Stimulated activated CD8-positive, alpha-beta memory T cell treated with anti-CD3 and anti-CD28 coated beads, Interleukin-7, amount 100 ng/mL, for 24 hours (primary cell): ENCODE data around the gene NELL1.

Source experiments
- DNase-seq: peaks from one replicate; pipeline ENCODE4 v3.0.0-alpha.2; 2020; ENCODE audit warnings: low read depth

The NELL1 gene

DNA sequence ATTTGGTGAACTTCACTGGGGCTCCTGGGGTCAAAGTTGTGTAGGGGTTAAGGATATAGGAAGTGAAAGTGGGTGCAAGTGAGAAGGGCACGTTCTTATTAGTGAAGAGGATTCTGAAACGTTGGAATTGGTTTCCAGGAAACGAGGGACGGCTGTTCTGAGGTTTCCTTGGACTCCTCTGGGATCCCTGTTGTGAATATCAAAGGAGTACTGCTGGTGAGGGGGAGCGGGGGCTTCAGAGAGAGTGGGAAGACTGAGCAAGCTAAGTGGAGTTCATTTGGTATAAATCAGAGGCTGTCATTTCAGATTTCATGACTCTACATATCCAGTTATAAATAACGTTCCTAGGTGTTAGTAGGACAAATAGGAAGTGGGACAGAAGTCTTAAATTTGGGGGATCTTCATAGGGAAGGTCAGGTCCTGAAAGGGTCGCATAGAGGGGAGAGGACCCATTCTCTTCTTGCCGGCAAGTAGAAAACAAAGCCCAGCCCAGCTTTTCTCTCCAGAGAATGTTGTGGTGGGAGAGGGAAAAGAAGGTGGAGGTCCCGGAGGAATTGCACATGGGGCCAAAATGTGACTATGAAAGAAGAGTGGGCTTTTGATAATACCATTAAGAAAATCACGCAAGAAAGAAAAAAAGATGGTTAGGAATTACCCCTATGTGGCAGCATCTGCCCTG is 1.1 kb upstream of the NELL1 start:
- DNase-seq = no peak

DNA sequence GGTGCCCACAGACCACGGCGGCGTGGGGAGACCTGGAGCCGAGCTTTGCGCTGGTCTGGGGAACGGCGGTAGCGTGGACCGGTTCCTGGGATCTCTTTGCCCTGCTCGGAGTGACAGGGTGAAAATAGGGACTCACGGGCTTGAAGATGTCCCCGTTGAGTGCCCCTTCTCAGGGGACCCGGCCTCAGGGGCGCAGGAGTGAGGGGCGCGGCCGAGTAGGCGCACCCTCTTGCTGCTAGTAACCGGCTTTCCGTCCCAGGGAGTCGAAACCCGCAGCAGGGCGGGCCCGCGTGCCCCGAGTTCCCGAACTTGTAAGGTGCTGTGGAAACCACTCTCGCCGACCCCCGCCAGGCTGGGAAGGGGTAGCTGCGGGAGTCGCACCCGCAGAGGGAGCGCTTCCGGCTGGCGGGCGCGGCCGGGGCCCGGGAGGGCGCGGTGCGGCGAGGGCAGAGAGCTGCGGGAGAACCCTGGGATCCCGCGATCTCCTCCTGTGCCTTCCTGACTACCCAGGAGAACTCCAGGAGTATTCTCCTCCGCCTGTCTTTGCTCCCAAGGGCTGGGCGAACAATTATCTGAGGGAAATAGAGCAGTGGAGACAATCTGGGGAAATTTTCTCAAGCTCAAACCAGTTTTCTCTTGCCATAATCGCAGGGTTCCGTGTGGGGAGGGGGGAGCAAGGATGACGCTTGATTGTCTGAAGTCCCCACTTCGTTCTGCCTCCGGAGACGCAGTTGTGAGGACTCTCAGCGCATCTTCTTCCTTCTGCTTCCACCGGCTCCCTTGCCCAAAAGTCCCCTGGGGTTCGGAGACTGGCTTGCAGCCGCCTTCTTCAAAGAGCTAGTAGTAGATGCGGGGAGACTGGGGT is 666 bp downstream of the NELL1 start:
- DNase-seq = no peak

DNA sequence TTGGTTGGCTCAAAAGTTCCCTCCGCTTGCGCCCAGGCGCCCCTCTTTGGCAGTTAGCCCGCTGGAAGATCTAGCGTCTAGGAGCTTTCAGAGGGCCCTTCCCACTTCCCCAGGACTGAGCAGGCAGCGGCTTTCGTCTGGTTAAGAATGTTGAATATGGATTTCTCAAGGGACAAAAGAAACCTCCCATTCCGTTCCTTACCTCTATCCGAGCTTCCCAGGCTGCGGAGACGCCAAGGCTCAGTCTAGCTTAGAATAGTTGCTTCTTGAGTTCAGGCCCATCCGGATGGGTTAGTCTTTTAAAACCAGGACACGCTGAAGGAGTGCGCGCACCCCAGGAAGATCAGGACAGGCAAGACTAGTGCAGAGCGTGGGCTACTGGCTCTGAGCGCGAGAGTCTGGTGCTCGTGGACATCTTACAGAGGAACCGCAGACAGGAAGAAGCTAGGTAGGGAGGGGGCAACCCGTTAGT is 1.6 kb downstream of the NELL1 start:
- no peak for DNase-seq

DNA sequence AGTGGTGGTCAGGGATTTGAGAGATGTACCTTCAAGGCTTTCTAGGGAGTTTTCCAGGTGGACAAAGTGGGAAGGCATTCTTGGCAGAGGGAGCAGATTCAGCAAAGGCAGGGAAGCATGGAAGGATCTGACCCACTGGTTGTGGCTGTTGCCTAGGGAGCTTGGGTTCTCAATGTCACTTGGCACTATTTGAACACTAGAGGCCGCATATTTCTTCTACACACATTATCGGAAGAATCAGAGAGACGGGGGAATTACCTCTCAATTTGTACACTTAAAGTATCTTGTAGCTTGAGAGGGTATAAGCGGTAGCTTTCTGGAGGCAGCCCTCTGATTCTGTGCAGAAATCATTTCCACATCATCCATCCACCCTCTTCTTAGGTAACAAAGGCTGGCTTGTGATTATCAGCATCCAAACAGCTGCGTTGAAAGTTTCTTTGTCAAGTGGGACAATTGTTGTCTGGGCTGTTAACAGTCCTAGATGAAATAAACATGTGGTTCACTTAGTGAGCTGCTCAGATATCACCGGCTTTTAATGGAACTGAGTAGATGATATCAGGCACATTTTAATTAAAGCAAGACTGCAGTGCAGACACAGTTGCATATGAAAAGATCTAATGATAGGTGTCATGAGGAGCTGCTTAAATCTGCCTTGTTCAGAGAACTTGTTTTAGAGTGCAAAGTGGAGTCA is 2.6 kb downstream of the NELL1 start:
- DNase-seq = no peak

DNA sequence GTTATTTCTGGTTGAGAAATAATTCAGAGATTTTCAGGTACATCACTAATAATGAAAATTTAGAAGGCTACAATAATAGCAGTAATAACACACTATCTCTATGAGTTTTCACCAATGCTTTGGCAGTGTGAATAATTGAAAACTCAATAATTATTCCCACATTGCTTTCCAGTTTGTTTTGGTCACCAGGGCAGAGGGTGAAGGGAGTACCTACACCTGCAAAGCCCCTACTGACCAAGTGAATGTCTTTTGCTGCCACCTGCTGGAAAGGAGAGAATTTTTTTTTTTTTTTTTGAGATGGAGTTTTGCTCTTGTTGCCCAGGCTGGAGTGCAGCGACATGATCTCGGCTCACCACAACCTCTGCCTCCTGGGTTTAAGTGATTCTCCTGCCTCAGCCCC is 3.2 kb downstream of the NELL1 start:
- DNase-seq = no peak

DNA sequence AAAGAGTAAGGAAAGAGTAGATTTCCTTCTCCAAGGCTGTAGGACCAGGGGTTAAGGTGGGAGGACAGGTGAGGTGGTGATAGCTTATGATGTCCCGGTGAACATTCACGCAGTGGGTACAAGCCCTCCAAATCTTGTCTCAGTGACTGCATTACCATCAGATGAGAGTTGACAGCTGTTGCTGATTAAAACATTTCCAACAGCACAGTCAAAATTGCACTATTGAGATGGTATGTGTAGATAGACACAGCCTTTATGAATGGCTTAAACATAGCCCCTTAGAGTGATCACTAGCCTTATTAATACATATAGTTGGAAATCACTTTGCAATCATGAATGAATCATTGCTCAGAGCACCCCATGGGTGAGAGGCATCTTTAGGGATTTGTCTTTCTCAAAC is 7.3 kb downstream of the NELL1 start:
- DNase-seq = no peak

DNA sequence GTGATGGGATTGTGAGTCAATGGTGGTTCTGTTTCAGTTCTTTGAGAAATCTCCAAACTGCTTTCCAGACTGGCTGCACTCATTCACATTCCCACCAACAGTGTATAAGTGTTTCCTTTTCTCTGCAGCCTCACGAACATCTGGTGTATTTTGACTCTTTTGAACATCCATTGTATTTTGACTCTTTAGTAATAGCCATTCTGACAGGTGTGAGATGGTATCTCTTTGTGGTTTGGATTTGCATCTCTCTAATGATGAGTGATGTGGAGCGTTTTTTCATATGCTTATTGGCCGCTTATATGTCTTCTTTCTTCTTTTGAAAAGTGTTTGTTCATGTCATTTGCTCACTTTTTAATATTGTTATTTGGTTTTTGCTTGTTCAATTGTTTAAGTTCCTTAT is 19.4 kb downstream of the NELL1 start:
- DNase-seq = no peak

DNA sequence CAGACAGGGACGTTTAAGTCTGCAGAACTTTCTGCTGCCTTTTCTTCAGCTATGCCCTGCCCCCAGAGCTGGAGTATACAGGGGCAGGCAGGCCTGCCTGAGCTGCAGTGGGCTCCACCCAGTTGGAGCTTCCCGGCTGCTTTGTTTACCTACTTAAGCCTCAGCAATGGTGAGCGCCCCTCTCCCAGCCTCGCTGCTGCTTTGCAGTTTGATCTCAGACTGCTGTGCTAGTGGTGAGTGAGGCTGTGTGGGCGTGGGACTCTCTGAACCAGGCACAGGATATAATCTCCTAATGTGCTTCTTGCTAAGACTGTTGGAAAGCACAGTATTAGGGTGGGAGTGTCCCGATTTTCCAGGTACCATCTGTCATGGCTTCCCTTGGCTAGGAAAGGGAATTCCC is 38.5 kb downstream of the NELL1 start:
- DNase-seq = no peak

DNA sequence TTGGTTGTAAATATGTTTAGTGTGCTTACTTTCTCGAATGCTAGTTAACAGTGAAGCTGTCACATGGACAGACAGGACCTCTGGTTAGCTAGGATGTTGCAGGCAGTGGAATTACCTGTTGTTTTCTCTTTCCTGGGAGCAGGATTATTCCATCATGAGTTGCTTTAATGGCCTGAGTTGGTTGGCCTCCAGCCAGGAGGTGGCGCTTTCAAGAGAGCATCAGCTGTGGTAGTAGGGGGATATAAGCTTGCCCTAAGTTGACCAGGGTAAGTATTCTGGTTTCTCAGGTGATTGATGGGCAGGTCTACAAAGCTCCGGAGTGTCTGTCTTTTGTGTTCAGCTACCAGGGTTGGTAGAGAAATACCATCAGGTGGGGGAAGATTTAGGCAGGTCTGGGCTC is 43.5 kb downstream of the NELL1 start:
- no peak for DNase-seq

DNA sequence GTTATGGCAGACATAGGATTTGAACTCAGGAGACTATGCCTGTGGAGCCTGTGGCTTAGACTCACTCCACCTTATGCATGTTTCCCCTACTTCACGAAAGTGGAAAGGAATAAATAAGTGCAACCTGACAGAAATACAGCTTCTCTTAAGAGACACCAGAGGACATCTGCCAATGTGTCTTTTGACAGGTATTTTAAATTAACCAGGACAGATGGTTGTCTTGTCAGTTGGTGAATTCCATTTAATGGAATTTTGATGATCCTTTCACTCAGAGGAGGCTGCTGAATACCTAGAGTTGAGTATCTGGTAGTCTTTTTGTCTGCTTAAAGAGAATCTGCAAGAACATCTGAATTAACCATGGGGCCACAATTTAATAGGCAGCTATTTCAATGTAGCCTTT is 46.1 kb downstream of the NELL1 start:
- no peak for DNase-seq

DNA sequence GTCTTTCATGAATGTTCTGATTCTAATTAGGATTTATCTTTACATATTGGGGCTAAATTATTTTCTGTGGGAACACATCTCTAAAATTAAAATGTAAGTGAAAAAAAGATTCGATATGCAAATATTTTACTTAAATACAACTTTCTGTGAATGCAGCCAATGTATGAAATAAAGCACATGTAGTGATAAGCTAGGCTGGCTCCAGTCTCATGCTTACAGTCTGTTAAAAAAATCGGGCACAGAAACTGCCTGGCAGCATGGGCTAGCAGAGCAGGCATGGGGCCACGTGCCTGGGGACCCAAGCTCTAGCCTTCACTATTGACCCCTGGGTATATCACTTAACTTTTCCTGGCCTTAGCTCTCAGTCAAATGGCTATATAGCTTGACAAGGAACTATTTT is 46.5 kb downstream of the NELL1 start:
- DNase-seq = no peak

DNA sequence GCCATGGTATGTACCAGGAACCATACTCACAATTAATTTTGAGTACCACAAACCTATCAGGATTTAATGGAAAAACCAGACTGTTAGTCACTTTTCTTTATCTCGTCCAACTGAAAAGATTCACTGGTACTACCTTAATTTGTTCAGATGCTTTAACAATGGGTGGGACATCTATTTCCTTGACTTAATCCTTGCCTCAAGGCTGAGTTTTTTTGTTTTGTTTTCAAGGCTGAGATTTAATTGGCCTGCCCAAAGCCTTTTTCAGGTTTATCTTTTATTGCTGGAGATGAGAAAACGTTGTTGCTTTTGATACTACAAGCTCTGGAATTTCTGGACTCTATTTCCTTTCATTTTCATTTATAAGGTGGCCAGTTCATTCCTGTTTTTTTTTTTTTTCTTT is 50.4 kb downstream of the NELL1 start:
- no peak for DNase-seq

DNA sequence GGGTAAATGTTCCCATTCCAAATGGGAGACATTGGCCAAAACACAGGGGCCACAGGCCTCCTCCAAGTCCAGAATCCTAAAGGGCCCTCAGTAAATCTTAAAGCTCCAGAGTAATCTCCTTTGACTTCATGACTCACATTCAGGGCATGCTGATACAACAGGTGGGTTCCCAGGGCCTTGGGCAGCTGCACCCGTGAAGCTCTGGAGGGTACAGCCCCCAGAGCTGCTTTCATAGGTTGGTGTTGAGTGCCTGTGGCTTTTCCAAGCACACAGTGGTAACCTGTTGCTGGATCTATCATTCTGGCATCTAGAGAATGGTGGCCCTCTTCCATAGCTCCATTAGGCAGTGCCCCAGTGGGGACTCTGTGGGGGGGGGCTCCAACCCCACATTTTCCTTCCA is 54.0 kb downstream of the NELL1 start:
- no peak for DNase-seq

DNA sequence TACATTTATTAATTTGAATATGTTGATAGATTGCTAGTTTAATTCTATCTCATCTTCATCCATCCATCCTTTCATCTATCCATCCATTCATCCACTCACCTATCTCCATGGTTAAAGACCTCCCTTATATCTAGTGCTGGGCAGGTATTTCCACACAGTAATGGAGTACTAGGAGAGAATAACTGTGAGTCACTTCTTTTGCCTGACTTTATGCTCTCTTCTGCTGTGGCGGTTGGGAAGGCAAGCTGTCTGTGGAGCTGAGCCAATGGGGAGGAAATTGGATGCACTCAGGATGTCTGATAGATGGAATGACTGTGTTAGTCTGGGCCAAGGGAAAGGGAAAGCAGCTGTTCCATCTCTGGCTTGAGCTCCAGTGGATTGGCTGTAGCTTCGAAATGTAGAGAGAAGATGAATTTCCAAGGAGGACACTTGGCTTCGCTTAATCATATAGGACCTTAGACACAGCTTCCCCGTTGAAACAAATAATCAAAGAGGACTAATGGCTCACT is 60.3 kb downstream of the NELL1 start:
- DNase-seq = no peak

DNA sequence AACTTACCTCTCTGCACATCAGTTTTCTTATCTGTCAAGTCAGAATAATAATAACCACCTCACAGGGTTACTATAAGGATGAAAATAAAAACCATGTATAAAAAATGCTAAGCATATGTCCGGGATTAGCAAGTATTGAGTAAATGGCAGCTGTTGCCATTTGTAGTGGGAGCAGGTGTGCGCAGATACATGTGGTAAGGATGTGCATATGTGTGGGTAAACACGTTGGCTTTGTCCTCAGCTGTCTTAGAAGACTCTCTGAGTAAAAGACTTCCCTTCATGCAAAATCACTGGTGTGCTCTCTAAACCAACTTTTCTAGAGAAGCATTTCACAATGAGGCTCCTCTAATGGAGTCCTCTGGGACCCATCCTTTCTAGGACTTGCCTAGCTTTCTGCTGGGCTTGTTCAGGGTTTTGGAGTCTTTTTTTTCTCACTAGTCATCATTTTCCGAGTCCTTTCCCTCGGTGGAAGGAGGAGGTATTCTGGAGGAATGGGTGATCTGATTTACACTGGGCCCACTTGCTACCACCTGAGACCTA is 62.4 kb downstream of the NELL1 start:
- no peak for DNase-seq

DNA sequence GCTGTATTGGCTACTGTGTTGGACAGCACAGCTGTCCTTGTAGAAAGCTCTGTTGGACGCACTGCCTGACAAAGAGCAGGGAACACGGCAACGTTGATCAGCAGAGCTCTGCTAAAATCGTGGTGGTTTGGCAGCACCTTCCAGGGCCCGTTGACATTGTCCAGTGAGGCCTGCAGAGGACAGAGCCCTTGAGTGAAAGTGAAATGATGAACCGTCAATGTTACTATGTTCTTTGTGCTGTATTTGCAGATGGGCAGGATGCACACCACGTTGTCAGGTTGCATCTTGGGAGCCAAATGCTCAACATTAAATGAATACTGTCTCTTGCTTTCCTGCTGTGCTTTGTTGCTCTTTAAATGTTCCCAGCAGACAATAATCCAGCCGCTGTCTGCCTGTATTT is 69.7 kb downstream of the NELL1 start:
- no peak for DNase-seq

DNA sequence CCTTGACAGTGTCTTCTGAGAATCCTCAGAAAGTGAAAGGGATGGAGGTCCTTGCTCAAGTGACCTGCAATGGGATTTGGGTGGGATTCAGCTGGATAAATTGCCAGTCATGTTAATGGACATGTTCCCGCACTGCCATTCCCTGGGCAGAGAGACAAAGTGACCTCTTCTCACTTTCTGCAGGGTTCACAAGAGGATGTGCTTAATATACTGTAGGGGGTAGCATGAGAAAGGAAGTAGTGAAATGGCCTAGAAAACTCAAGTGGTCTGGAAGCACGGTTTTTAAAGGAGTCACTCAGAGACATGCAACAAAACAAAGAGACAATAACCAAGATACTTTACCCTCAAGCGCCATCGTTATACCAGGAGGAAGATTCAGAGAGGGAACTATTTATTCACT is 70.2 kb downstream of the NELL1 start:
- no peak for DNase-seq

DNA sequence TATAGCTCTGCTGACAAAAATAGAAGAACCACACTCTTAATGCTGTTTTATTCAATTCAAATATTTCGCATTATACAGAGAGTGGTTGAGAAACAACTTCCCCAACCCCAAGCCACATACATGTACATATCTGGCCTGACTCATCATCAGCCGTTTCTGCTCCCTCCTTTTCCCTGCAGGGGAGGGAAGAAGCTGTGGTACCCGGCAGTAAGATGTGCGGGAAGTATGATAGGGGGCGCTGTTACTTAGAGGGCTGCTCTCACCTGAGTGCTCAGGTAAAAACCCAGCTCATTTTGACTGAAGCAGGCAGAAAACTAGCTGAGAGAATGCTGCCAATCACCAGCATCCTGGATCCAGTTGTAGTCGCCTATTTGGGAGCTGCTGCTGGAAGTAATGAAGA is 85.5 kb downstream of the NELL1 start:
- no peak for DNase-seq

DNA sequence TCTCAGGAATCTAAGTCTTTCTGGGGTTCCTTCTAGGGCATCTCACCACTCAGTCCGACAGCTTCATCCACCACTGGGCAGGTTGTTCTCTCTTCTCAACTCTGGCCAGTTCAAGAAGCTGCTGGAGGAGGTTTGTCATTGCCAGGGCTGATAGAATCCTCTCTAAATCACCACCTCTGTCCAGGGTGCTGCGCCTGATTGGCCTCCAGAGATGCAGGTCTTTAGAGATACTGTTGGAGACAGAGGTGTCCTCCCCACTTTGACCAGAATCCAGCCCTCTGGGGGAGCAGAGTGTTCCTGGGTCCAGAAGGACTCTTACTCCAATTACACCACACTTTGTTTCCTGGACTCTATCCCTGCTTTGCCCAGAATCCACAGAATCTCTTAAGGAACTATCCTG is 90.2 kb downstream of the NELL1 start:
- DNase-seq = no peak

DNA sequence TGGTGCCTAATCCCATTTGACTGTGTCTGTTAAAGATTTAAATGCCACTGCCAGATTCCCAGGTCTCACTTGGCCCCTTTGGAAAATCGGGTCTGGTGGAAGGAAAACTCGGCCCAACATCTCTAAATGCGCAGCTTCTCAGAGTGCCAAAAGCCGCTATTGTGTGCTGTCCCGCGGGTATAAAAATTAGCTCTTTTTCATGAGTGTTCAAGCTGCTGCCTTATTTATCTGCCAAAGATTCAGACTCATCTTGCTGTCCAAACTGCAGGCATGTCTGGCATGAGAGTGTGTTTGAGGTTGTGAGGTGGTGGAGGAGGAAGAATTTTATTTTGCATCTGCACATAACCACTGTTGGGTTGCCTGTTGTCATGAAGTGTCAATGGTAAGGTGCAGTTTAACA is 91.4 kb downstream of the NELL1 start:
- no peak for DNase-seq

DNA sequence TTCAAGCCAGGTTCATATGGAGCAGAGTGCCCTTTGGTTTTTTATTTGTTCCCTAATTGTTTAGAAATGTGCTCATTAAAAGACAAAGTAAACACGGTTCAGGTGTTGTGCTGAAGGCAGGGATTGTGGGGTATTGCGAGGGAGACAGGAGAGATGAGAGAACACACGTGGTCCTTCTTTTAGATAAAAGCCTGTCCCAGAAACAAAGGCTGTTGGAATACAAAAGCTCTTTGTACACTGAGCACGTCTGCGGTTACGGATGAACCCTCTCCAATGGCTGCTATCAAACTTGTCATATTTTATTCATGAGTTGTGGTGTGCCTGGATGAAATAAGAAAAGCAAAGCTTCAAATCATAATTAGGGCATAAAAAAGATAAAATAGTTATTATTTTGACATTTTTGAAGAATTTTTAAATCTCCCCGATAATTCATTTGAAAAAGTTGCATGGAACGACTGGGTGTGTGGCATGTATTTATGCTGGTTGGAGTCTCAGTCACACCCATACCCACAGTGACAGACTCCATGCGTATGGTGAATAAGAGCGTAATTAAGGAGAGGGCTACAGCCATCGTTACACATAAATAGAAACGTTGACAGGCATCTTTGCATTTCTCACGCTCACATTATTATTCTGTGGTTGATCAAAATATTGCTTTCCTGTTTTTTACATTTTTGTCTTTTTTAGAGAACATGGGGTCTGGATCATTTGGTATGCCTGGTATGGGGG is 92.9 kb downstream of the NELL1 start:
- DNase-seq = no peak

DNA sequence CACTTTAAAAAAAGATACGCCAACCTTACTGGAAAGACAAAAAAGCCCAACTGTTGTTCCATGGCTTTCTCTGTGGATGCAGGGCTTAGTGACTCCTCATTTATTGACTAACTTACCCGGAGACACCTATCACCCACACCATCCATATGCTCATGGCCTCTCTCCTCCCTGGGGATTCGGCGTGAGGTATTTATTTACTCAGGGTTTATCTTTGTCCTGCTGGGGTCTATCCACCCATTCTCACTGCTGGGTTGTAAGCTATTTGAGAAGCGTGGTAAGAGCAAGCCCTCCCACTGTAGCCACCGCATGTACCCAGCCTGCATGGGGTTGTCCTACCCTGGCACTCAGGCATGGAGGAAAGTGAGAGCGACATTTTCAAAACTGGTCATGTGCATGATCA is 93.6 kb downstream of the NELL1 start:
- no peak for DNase-seq
